Measurements from ENCODE around the gene C1orf35. TPM values are rescaled to one million over a fixed set of nuclear protein-coding genes. Genes with fewer than 3 reads are reported as not detected.

C1orf35 gene
- total RNA-seq, 1 donor from 2014 or later, result 27.7 TPM

- peaks cover 12% of the 10 kb centered on the region for H3K9me3 Mint-ChIP-seq
- no peak overlapping the region for H3K4me3 Mint-ChIP-seq
- H3K36me3 Mint-ChIP-seq (ENCODE audit: low read depth), result peaks cover 66% of the 10 kb centered on the region
- no peaks in the 10 kb centered on the region for H3K27me3 Mint-ChIP-seq (ENCODE audit: insufficient read depth)
- H3K4me1 Mint-ChIP-seq (ENCODE audit: low read depth), result peaks cover 47% of the 10 kb centered on the region
- intact Hi-C loops (cut with micrococcal nuclease), result no loop called here
- H3K27ac Mint-ChIP-seq, result no peak overlapping the region
- DNase-seq (ENCODE audit: low spot score), result no peak
Measured at GRCh38 chr1:228093050-228093906, 9.8 kb downstream of the C1orf35 start.

DNA sequence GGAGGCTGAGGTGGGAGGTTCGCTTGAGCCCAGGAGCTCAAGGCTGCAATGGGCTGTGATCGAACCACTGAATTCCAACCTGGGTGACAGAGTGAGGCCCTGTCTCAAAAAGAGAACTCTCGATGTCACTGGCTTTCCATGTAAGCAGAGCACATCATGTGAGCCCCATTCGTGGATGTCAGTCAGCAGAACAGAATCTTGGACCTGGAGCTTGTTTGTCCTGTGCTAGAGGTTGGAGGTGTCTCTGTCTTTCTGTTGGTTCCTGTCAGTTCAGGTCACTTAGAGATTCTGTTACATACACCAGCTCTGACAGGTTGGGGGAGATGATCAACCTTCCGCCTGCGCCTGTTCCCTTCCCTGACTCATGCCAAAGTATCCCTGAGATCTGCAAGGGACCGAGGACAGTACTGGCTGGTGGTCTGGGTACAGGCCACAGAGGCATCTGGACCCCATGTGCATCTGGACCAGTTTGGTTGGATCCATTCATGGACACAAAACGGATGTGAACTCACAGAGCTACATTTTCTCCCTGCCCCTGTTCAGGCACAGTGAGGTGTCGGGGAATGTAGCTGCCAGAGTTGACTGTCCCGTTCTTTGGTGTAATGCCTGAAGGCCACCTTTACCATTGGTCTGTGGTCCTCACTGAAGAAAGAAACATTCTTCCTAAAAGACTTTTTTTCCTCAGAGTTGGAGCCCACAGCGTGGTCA is 10.6 kb downstream of the C1orf35 start:
- H3K4me1 Mint-ChIP-seq (ENCODE audit: low read depth), result peaks cover 55% of the 10 kb centered on the region
- DNase-seq (ENCODE audit: low spot score), result no peak
- no peaks in the 10 kb centered on the region for H3K27me3 Mint-ChIP-seq (ENCODE audit: insufficient read depth)
- H3K27ac Mint-ChIP-seq, result no peak overlapping the region
- peaks cover 66% of the 10 kb centered on the region for H3K36me3 Mint-ChIP-seq (ENCODE audit: low read depth)
- no peak overlapping the region for H3K4me3 Mint-ChIP-seq
- H3K9me3 Mint-ChIP-seq, result peaks cover 12% of the 10 kb centered on the region
- intact Hi-C loops (cut with micrococcal nuclease), result no loop called here

DNA sequence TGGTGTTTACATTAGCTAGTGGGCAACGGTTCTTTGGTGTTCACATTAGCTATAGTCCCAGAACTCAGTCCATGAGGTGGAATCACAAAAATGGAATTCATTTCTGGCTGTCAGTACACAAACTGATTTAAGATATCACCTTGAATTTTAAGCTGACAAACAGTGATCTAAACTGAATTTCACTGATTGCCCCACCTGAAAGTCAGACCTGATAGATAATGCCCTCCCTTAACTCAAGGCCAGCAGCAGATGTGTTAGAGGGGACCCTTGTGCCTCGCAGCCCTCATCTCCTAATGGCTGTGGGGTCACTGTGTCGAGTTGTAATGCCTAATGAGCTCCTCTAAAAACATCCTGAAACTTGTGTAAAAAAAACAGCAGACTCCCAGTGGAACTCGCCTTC is 12.0 kb downstream of the C1orf35 start:
- Mint-ChIP-seq H3K27ac (no peak overlapping the region), H3K36me3 (ENCODE audit: low read depth) (peaks cover 64% of the 10 kb centered on the region), H3K4me3 (no peak overlapping the region), H3K27me3 (ENCODE audit: insufficient read depth) (no peaks in the 10 kb centered on the region), H3K9me3 (peaks cover 12% of the 10 kb centered on the region), H3K4me1 (ENCODE audit: low read depth) (peaks cover 68% of the 10 kb centered on the region)
- DNase-seq (ENCODE audit: low spot score), result no peak
- intact Hi-C loops (cut with micrococcal nuclease), result no loop called here

DNA sequence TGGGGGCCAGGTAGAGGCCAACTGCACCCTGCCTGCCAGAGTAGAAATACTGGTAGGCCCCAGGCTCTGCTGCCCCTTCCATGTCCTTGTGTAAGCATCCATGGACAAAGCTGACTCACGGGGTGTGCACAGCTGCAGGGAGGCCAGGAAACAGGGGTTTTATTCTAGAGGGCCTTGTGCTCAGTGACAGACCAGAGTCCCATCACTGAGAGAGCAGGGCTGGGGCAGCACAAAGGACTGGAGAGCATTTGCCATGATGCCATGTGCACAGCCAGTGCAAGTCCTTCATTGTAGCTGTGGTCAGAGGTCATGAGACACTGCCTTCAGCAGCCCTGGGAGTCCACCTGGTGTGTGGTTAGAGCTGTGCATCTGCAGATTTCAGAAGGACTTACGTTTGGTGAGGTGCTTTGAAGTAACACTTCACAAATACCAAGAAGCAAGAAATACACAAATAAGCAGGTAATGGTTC is 12.5 kb downstream of the C1orf35 start:
- Mint-ChIP-seq H3K4me3 (no peak overlapping the region), H3K27ac (peak overlapping the region; percentile 29)

DNA sequence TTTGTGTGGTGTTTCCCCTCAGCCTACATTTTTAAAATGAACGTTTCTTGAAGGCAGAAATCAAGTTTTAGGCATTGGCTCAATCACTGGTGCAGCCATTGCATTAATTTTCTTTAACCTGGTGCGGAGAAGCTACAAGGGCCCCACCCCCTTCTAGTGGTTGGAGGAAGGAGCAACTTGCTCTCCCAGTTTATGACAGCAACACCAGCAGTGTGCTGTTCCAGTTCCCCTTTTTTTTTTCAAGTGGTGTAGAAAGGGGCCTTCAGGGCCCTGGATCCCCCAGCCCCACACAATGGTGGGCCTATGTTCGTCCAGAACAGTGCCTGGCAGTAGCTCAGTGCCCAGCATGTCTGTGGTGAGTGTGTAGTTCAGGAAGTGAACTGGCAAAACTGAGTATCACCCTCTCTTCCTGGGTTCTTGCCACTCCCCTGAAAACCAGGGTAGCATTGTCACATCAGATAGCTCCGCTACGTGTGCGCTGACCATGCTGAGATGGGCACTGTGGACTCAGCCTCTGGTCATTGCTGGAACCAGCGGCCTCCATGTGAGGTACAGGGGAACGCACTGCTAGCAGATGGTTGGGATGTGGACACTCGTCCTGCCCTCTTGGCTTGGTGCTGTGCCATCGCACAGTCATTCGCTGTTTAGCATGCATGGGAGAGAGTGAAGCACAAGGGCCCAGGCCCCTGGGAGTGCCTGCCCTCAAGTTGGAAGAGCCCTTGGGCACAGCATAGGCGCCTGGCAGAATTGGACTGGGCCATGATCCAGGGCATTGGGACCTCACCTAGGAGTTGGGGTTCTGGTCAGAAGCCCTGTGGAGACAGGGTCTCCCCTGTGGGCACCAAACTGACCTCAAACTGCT is 13.4 kb downstream of the C1orf35 start:
- Mint-ChIP-seq H3K36me3 (ENCODE audit: low read depth) (peaks cover 62% of the 10 kb centered on the region), H3K4me3 (no peak overlapping the region), H3K27ac (no peak overlapping the region), H3K27me3 (ENCODE audit: insufficient read depth) (no peaks in the 10 kb centered on the region), H3K9me3 (peaks cover 8% of the 10 kb centered on the region), H3K4me1 (ENCODE audit: low read depth) (peaks cover 77% of the 10 kb centered on the region)
- intact Hi-C loops (cut with micrococcal nuclease), result loop anchor here (10.0 kb wide), 1 partner anchor 325 kb away; no protein-coding TSS in a partner anchor
- DNase-seq (ENCODE audit: low spot score), result no peak

More for the DNA sequence above, 12.5 kb downstream of the C1orf35 start:
- Mint-ChIP-seq H3K27me3 (ENCODE audit: insufficient read depth) (no peaks in the 10 kb centered on the region), H3K9me3 (peaks cover 12% of the 10 kb centered on the region), H3K4me1 (ENCODE audit: low read depth) (peaks cover 72% of the 10 kb centered on the region), H3K36me3 (ENCODE audit: low read depth) (peaks cover 62% of the 10 kb centered on the region)
- intact Hi-C loops (cut with micrococcal nuclease), result no loop called here
- DNase-seq (ENCODE audit: low spot score), result no peak

DNA sequence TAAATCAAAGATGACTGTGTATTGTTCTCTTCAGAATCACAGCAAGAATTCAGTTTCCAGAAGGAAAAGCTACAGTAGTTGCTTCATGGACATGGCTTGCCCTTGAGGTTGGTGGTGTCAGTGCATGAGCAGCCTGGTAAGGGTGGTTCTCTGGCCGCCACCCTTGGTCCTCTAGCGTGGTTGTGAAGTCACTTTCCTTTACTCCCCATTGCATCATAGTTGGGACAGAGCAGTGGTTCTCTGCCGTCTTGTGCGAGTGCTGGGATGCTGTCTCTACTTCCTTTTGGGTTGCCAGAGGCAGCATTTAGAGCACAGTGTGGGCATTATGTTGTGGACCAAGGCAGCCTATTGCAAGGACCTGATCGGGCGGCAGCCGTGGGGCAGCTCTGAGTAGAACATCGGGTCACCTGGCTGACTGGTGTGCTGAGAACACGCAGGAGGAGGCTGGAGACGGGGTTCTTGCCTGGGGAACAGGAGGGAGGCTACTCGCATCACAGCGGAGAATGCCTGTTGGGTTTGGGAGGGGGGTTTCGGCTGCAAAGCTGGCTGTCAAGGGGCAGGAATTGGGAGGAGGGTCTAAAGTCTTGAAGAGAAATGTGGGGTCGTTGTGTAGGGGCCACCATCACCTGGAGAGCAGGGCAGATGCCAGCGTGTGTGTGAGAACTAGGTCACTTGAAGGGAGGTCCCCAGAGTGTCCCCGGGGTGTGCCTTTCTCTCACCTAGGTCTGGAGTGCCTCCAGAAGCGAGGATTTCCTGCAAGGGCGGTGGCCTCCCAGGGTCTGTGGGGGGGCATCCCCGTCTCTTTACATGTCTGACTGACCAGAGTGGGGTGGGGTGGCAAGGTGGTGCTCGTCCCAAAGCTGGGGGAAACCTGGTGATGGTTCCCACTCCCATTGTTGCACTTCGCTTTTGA is 14.3 kb downstream of the C1orf35 start:
- Mint-ChIP-seq H3K36me3 (ENCODE audit: low read depth) (peaks cover 60% of the 10 kb centered on the region), H3K27ac (peak overlapping the region; percentile 23), H3K4me1 (ENCODE audit: low read depth) (peaks cover 82% of the 10 kb centered on the region), H3K4me3 (peak overlapping the region; percentile 37), H3K9me3 (no peaks in the 10 kb centered on the region), H3K27me3 (ENCODE audit: insufficient read depth) (no peaks in the 10 kb centered on the region)
- no peak for DNase-seq (ENCODE audit: low spot score)
- intact Hi-C loops (cut with micrococcal nuclease), result loop anchor here (10.0 kb wide), 1 partner anchor 324 kb away; no protein-coding TSS in a partner anchor

- Mint-ChIP-seq H3K27ac (peak overlapping the region; percentile 73), H3K36me3 (ENCODE audit: low read depth) (peaks cover 62% of the 10 kb centered on the region), H3K9me3 (no peaks in the 10 kb centered on the region), H3K4me3 (peak overlapping the region; percentile 34), H3K4me1 (ENCODE audit: low read depth) (peaks cover 82% of the 10 kb centered on the region), H3K27me3 (ENCODE audit: insufficient read depth) (no peaks in the 10 kb centered on the region)
- intact Hi-C loops (cut with micrococcal nuclease), result loop anchor here (10.0 kb wide), 1 partner anchor 323 kb away; no protein-coding TSS in a partner anchor
- DNase-seq (ENCODE audit: low spot score), result no peak
Measured at GRCh38 chr1:228087771-228088251, 15.3 kb downstream of the C1orf35 start.

DNA sequence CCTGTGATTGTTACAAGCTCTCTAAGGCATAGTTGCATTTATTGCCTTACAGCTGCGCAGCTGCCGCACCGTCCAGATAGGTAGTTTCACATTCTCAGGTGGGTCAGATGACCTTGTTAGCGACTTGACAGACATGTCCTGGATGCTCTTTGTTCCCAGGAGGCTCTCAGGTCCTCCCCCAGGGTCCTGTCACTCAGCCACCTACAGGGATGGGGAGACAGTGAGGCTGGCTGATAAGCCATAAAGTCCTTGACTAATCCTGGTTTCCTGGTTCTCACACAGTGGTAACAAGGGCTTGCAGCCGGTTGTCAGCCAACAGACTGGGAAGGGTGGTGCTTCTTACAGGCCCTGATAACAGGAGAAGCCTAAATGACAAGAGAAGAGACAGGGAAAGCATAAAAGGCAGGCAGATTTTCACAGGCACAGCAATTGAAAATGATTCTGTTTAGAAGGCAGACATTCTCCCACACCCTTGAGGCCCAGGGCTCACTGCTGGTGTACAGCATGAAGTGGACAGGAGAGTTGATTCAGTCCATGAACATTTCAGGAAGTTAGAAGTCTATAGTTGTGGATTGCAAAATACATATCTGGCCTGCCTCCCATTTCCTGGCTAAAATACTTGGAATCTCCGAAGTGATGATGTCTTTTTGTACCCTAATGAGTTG is 17.7 kb downstream of the C1orf35 start:
- Mint-ChIP-seq H3K9me3 (no peaks in the 10 kb centered on the region), H3K36me3 (ENCODE audit: low read depth) (peaks cover 44% of the 10 kb centered on the region), H3K4me3 (peak overlapping the region; percentile 97), H3K4me1 (ENCODE audit: low read depth) (peaks cover 65% of the 10 kb centered on the region), H3K27me3 (ENCODE audit: insufficient read depth) (no peaks in the 10 kb centered on the region), H3K27ac (peak overlapping the region; percentile 82)
- DNase-seq (ENCODE audit: low spot score), result no peak
- intact Hi-C loops (cut with micrococcal nuclease), result loop anchor here (10.0 kb wide), 1 partner anchor 321 kb away; no protein-coding TSS in a partner anchor

DNA sequence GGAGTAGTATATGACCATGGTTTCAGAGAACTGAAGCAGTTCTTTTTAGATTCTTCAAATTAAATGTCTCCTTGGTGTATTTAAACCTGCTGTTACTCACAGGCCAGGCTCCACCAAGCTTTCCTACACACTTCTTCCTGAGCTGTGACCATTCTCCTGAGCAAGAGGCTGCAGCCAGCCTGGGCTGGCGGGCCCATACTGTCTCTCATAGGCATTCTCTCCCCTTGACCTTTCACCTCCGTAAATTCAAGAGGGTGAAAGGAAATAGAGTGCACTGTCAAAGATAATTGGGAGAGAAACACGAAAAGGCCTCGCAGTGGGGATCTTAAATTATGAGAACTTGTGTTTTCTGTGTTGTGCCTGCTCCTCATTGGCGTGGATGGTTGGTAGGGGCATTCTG is 18.3 kb downstream of the C1orf35 start:
- intact Hi-C loops (cut with micrococcal nuclease), result loop anchor here (10.0 kb wide), 1 partner anchor 320 kb away; no protein-coding TSS in a partner anchor
- Mint-ChIP-seq H3K27me3 (ENCODE audit: insufficient read depth) (no peaks in the 10 kb centered on the region), H3K27ac (peak overlapping the region; percentile 82), H3K4me1 (ENCODE audit: low read depth) (peaks cover 60% of the 10 kb centered on the region), H3K4me3 (peak overlapping the region; percentile 97), H3K36me3 (ENCODE audit: low read depth) (peaks cover 41% of the 10 kb centered on the region), H3K9me3 (no peaks in the 10 kb centered on the region)
- no peak for DNase-seq (ENCODE audit: low spot score)

- H3K9me3 Mint-ChIP-seq, result no peaks in the 10 kb centered on the region
Measured at GRCh38 chr1:228084325-228084724, 18.8 kb downstream of the C1orf35 start.

GRCh38 chr1:228083871-228084278 is 19.2 kb downstream of the C1orf35 start:
- peak overlapping the region; percentile 97 for H3K4me3 Mint-ChIP-seq
- peaks cover 38% of the 10 kb centered on the region for H3K36me3 Mint-ChIP-seq (ENCODE audit: low read depth)
- no peaks in the 10 kb centered on the region for H3K9me3 Mint-ChIP-seq
- no peaks in the 10 kb centered on the region for H3K27me3 Mint-ChIP-seq (ENCODE audit: insufficient read depth)
- intact Hi-C loops (cut with micrococcal nuclease), result loop anchor here (10.0 kb wide), 1 partner anchor 319 kb away; no protein-coding TSS in a partner anchor
- H3K4me1 Mint-ChIP-seq (ENCODE audit: low read depth), result peaks cover 52% of the 10 kb centered on the region
- no peak for DNase-seq (ENCODE audit: low spot score)
- H3K27ac Mint-ChIP-seq, result peak overlapping the region; percentile 91

More at GRCh38 chr1:228084325-228084724, 18.8 kb downstream of the C1orf35 start:
- H3K4me1 Mint-ChIP-seq (ENCODE audit: low read depth), result peaks cover 56% of the 10 kb centered on the region
- peaks cover 40% of the 10 kb centered on the region for H3K36me3 Mint-ChIP-seq (ENCODE audit: low read depth)
- intact Hi-C loops (cut with micrococcal nuclease), result loop anchor here (10.0 kb wide), 1 partner anchor 320 kb away; no protein-coding TSS in a partner anchor
- H3K4me3 Mint-ChIP-seq, result peak overlapping the region; percentile 97
- H3K27me3 Mint-ChIP-seq (ENCODE audit: insufficient read depth), result no peaks in the 10 kb centered on the region
- H3K27ac Mint-ChIP-seq, result peak overlapping the region; percentile 91
- no peak for DNase-seq (ENCODE audit: low spot score)
